Measurements from ENCODE around the gene RAB3IP.
"Not testable (repeated sequence)": the region's sequence is repeated elsewhere in the genome, so short reads cannot be mapped to it uniquely, and the experiment has no call there.

Gene RAB3IP

DNA sequence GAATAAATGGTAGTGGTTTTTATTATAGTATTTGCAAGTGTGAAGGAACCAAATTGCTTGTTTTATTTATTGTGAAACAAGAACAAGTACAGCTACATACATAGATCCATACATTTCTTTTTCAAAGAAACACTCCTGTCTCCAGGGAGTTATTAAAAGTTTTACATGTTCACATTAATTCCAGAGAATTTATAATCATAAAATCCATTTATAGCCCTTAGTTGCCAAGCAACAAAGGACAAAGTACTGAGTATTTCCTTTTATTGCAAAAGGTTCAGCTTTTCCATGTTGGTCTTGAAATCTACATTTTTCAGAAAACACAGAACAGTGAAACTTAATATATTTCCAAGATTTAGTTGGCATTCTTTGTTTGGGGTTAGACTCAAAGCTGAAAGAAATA lies 95.9 kb downstream of the RAB3IP start:
- DNase-seq (no peak), ATAC-seq (no peak)

- DNase-seq (no peak), ATAC-seq (no peak)
Measured at GRCh38 chr12:69835081-69835480, 96.4 kb downstream of the RAB3IP start.

GRCh38 chr12:69836015-69836414 lies 97.4 kb downstream of the RAB3IP start:
- DNase-seq (no peak), ATAC-seq (no peak)

DNA sequence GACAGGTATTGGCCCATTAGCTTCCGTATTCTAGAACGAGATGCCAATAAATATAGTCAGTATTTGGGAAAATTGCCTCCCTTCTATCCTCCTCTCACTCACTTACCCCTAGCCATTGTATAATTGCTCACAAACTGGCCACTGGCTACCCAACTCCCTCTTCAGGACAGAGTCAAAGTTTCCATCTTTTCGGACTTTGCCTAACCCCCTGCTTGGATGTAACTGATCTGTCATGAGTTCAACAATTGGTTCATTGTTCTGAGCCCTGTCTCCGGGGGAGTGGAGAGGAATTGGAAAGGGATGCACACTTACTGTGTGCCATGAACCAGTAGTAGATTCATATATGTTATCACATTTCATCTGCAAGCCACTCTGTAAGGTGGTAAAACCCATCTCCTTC lies 98.5 kb downstream of the RAB3IP start:
- ATAC-seq (no peak), DNase-seq (no peak)

- DNase-seq (no peak), ATAC-seq (no peak)
Measured at GRCh38 chr12:69837657-69838415, 99.2 kb downstream of the RAB3IP start.

DNA sequence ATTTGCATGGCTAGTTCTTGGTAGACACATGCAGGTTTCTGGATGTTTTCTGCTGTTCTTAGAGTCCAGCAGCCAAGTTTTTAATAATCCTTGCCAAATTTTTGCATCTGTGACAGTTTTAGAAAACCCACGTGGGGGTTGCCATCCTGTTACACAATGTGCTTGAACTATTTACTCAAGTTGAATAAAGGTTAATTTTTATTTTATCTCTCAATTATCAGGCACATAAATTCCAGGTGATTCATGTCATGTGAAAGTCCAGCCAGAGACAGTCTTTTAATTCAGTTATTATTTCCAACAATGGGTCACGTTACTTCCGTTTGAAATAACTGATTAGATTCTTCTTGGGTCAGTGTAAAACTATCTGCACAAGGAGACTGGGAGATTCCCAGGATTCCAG lies 102.1 kb downstream of the RAB3IP start:
- no peak for DNase-seq
- no peak for ATAC-seq

DNA sequence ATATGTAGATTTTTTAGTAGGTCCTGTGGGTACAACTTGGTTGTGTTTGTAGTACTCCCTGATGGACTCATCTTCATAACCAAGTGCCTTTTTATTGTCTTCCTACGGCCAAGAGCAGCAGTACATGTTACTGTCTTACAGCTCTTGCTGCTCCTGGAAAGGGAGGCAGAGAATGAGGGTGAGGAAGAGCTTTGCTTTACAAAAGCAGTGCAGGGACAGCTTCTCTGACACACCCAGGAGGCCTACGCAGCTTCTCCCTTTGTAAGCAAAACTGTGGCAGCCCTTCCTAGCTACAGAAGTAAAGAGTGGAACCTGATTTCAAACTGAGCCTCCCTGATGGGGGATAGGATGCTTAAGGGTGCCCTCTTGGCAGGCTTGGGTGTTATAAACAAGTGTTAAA lies 104.9 kb downstream of the RAB3IP start:
- ATAC-seq (no peak), DNase-seq (no peak)

- ATAC-seq (no peak), DNase-seq (no peak)
Measured at GRCh38 chr12:69844416-69844815, 105.8 kb downstream of the RAB3IP start.

DNA sequence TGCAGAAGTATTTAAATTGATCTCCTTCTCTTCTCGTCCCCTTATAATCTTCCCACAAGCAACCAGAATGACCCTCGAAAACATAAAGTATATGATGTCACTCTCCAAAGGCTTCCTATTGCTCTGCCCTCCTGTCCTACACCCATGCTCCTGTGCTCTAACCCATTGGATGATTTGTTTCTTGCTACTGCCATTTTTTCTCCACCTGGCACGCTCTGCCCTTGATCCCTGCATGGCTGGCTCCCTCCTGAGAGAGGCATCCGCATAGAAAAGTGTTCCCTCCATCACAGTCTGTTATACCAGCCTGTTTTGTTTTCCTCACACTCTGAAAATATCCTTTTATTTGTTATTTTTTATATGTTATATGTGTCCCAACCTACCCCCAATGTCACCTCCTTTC lies 106.2 kb downstream of the RAB3IP start:
- DNase-seq (no peak), ATAC-seq (no peak)

DNA sequence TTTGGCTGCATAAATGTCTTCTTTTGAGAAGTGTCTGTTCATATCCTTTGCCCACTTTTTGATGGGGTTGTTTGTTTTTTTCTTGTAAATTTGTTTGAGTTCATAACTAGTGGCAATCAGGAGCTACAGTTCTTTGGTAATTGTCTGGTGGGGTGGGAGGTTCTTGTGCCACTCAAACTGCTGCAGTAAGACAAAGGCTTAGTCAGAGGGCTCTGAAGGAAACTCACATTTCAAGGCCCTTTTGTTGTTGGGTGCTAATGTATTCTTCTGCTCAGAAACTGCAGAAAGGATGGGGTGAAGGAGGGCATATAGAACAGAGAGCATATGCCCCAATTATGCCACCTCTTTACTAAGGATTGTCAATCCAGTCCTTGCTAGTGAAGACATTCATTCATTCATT lies 108.3 kb downstream of the RAB3IP start:
- no peak for DNase-seq
- no peak for ATAC-seq

DNA sequence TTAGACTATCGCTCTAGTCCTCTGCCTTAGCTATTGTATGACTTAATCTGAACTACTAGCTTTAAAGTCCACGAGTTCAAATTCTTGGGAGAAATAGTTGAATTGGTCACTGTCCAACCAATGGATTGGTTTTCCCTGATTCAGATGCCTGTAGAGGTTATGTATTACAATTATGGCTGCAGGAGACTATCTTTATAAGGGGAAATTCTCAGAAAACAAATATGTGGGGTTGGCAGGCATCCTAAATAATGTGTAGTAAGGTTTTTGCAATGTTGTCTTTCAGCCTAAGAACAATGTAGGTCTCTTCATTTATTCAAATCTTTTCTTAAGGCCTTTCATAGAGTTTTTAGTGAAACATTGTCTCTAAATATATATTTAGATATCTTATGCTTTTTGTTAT lies 113.3 kb downstream of the RAB3IP start:
- ATAC-seq: no peak
- no peak for DNase-seq

GRCh38 chr12:69853176-69853961 lies 114.7 kb downstream of the RAB3IP start:
- not testable (repeated sequence) for ATAC-seq

DNA sequence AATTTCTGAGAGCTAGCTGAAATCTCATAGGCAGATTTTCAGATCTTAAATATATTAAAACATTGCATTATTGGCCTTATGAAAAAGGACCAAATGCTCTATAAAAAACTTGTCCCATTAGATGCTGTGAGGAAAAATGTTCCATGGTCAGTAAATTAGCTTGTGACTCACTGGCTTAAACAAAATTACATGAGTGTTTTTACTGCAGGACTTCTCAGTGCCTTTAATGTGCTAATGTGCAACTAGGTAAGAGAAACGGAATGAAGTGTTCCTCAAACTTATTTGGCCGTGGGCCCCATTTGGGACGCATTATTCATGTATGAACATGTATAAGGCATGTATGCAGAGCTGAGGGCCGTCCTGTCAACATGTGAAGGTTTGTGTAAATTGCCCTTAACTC lies 128.0 kb downstream of the RAB3IP start:
- no peak for ATAC-seq
- DNase-seq: no peak

More at GRCh38 chr12:69853176-69853961, 114.7 kb downstream of the RAB3IP start:
- not testable (repeated sequence) for DNase-seq

DNA sequence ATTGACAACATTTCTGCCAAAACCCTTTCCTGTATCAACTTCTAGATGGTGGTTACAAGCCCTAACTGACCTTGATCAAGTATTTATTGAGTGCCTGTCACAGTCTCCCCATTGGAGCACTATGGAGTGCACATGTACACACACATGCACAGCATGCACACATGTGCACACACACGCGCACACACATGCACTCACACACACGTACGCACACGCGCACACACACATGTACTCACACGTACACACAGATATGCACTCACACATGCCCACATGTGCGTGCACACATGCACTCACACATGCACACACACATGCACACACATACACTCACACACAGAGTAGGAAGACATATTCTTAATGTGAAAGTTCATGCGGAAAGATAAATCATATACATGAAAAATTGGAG lies 130.0 kb downstream of the RAB3IP start:
- ATAC-seq (no peak), DNase-seq (no peak)

DNA sequence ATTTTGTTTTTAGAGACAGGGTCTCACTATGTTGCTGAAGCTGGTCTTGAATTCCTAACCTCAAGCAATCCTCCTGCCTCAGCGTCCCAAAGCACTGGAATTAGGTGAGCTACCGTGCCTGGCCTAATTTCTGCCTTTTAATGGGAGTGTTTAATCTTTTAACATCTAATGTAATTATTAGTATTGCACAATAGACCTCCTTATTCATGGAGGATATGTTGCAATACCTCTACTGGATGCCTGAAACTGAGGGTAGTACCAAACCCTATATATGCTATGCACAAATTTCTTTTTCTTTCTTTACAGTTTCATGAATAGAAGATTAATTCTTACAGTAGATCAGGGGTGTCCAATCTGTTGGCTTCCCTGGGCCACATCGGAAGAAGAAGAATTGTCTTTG lies 134.1 kb downstream of the RAB3IP start:
- ATAC-seq (no peak), DNase-seq (no peak)

Data from stimulated activated naive CD8-positive, alpha-beta T cell treated with anti-CD3 and anti-CD28 coated beads, Interleukin-15, Interleukin-2, amounts not matched to agents 100 U/mL and 50 U/mL, for 24 hours (primary cell).